Prostate gland (tissue), 2 donors: ENCODE results near the gene TRAK1. TPM values are rescaled to one million over a fixed set of nuclear protein-coding genes. Genes with fewer than 3 reads are reported as not detected.

Source experiments
- DNase-seq: peaks from one replicate; pipeline ENCODE4 v3.0.0-alpha.2; 2019; ENCODE audit warnings: low spot score
- H3K27ac ChIP-seq, 2 donors: fragments of 200-600 bp; sonication (generic); 2 replicates each; pipeline ENCODE4 v1.5.1; 2017 to 2019
- H3K27me3 ChIP-seq: fragments of 200-600 bp; sonication (generic); replicated peaks from 2 replicates; pipeline ENCODE4 v1.5.1; 2019; ENCODE audit not compliant: insufficient read depth
- H3K36me3 ChIP-seq, 2 donors: fragments of 200-600 bp; sonication (generic); 1 replicate in 1 of 2; 2 replicates in 1 of 2; pipeline versions ENCODE4 v1.5.1 to v1.8.1; 2017 to 2019
- H3K4me1 ChIP-seq: fragments of 200-600 bp; sonication (generic); replicated peaks from 2 replicates; pipeline ENCODE4 v1.5.1; 2019
- H3K4me3 ChIP-seq, 2 donors: fragments of 200-600 bp; sonication (generic); 2 replicates each; pipeline ENCODE4 v1.5.1; 2017 to 2019
- H3K9me3 ChIP-seq: fragments of 200-600 bp; sonication (generic); 2 replicates; pipeline ENCODE4 v1.5.1; 2017
- CTCF ChIP-seq, 4 experiments: fragments of 200-600 bp in 2 of 4; fragments of 450-650 bp in 2 of 4; sonication (generic) in 2 of 4; IDR thresholded peaks; 1 replicate in 3 of 4; 2 replicates in 1 of 4; pipeline ENCODE4 v1.5.1; 2016 to 2019; ENCODE audit warnings: antibody characterized with exemption in 4 of 4, mild to moderate bottlenecking in 2 of 4, moderate library complexity in 2 of 4
- POLR2A ChIP-seq: fragments of 450-650 bp; IDR thresholded peaks from one replicate; pipeline ENCODE4 v1.6.1; 2016; ENCODE audit warnings: antibody characterized with exemption, mild to moderate bottlenecking
- POLR2AphosphoS5 ChIP-seq: sonication (generic); formaldehyde crosslinking; IDR thresholded peaks from one replicate; pipeline ENCODE4 v1.6.1; 2017; ENCODE audit warnings: antibody characterized with exemption
- WGBS: methylation state at CpG from one replicate; pipeline ENCODE4 v1.1.5; 2018; 5-methylcytosine and 5-hydroxymethylcytosine counted together
- intact Hi-C: fragments of 100-400 bp; cut with DNase I; formaldehyde crosslinking; loops from one replicate; pipeline ENCODE4 v1.14.2; 2022
- total RNA-seq, 2 donors: library from RNA; depleted of rRNA; stranded (reverse); fragments of >200 nt; gene quantifications; one replicate each; pipeline ENCODE4 v1.1.0, GENCODE V29; 2016

The TRAK1 gene
- total RNA-seq, 2 donors from 2014 or later: 35.6 to 80.3 TPM

- Histone ChIP-seq H3K4me1 (peaks cover 9% of the 10 kb centered on the region), H3K27me3 (no peaks in the 10 kb centered on the region), H3K4me3 (no peak overlapping the region), H3K36me3 (no peaks in the 10 kb centered on the region), H3K9me3 (no peaks in the 10 kb centered on the region), H3K27ac (peak overlapping the region; percentile 74 to 90)
- 65% methylated on average over 9 of the region's 9 CpGs for WGBS
- TF ChIP-seq CTCF (IDR thresholded peaks at IDR 0.05): no peak
- TF ChIP-seq POLR2A: no peak
- no peak for TF ChIP-seq POLR2AphosphoS5
- DNase-seq: no peak
- intact Hi-C loops: loop anchor here (10.0 kb wide), 1 partner anchor 321 kb away; no protein-coding TSS in a partner anchor
These were observed 133.0 kb downstream of the TRAK1 start for GRCh38 chr3:42224178-42224577.

- Histone ChIP-seq H3K9me3 (no peaks in the 10 kb centered on the region), H3K4me3 (no peak overlapping the region), H3K27ac (peak overlapping the region; percentile 74 to 90), H3K36me3 (no peaks in the 10 kb centered on the region), H3K27me3 (no peaks in the 10 kb centered on the region), H3K4me1 (peaks cover 13% of the 10 kb centered on the region)
- peak; percentile 60 for DNase-seq
- 20% methylated on average over 12 of the region's 12 CpGs for WGBS
- intact Hi-C loops: loop anchor here (10.0 kb wide), 1 partner anchor 320 kb away; no protein-coding TSS in a partner anchor
- TF ChIP-seq POLR2A (no peak), POLR2AphosphoS5 (peak; percentile 93)
These were observed 133.7 kb downstream of the TRAK1 start for GRCh38 chr3:42224658-42225421.

- H3K4me3 ChIP-seq: no peak overlapping the region
- H3K4me1 ChIP-seq: peaks cover 13% of the 10 kb centered on the region
- intact Hi-C loops: loop anchor here (10.0 kb wide), 1 partner anchor 319 kb away; no protein-coding TSS in a partner anchor
- DNase-seq: no peak
- TF ChIP-seq CTCF (IDR thresholded peaks at IDR 0.05) (no peak), POLR2AphosphoS5 (no peak), POLR2A (no peak)
- 84% methylated on average over 5 of the region's 5 CpGs for WGBS
- no peaks in the 10 kb centered on the region for H3K9me3 ChIP-seq
- H3K27me3 ChIP-seq: no peaks in the 10 kb centered on the region
- no peaks in the 10 kb centered on the region for H3K36me3 ChIP-seq
- peak overlapping the region; percentile 74 to 90 for H3K27ac ChIP-seq
These were observed 134.6 kb downstream of the TRAK1 start for GRCh38 chr3:42225486-42226363.

- Histone ChIP-seq H3K4me3 (no peak overlapping the region), H3K27me3 (no peaks in the 10 kb centered on the region), H3K4me1 (peaks cover 13% of the 10 kb centered on the region), H3K9me3 (no peaks in the 10 kb centered on the region), H3K36me3 (no peaks in the 10 kb centered on the region), H3K27ac (no peak overlapping the region)
- TF ChIP-seq POLR2AphosphoS5 (no peak), POLR2A (no peak), CTCF (IDR thresholded peaks at IDR 0.05) (no peak)
- intact Hi-C loops: loop anchor here (10.0 kb wide), 1 partner anchor 318 kb away; no protein-coding TSS in a partner anchor
- 80% methylated on average over 11 of the region's 11 CpGs for WGBS
- no peak for DNase-seq
These were observed 135.6 kb downstream of the TRAK1 start for GRCh38 chr3:42226470-42227425.
